ENCODE results near the gene ARHGAP33. TPM values are rescaled to one million over a fixed set of nuclear protein-coding genes. Genes with fewer than 3 reads are reported as not detected.

The ARHGAP33 gene
- total RNA-seq, 1 donor from 2014 or later, result 3.0 TPM

Other genes with a start within 250 kb of the ARHGAP33 start
- not detected for gene SBSN, start 247.3 kb upstream of the ARHGAP33 start, total RNA-seq
- gene GAPDHS, start 242.1 kb upstream of the ARHGAP33 start, total RNA-seq, result not detected
- gene TMEM147, start 229.9 kb upstream of the ARHGAP33 start, total RNA-seq, result 75.7 TPM
- not detected for gene ATP4A, start 211.9 kb upstream of the ARHGAP33 start, total RNA-seq
- not detected for gene PMIS2, start 189.4 kb upstream of the ARHGAP33 start, total RNA-seq
- gene HAUS5, start 162.8 kb upstream of the ARHGAP33 start, total RNA-seq, result 3.3 TPM
- 48.9 TPM for gene RBM42, start 146.5 kb upstream of the ARHGAP33 start, total RNA-seq
- 0.32 TPM for gene ETV2, start 133.8 kb upstream of the ARHGAP33 start, total RNA-seq
- 1,337 TPM for gene COX6B1, start 127.2 kb upstream of the ARHGAP33 start, total RNA-seq
- gene UPK1A, start 109.0 kb upstream of the ARHGAP33 start, total RNA-seq, result not detected
- not detected for gene ZBTB32, start 71.0 kb upstream of the ARHGAP33 start, total RNA-seq
- 16.3 TPM for gene KMT2B, start 57.6 kb upstream of the ARHGAP33 start, total RNA-seq
- gene IGFLR1, start 33.1 kb upstream of the ARHGAP33 start, total RNA-seq, result 2.9 TPM
- 22.6 TPM for gene U2AF1L4, start 30.1 kb upstream of the ARHGAP33 start, total RNA-seq
- gene PSENEN, start 29.9 kb upstream of the ARHGAP33 start, total RNA-seq, result 40.7 TPM
- 5.2 TPM for gene LIN37, start 27.0 kb upstream of the ARHGAP33 start, total RNA-seq
- 570 TPM for gene HSPB6, start 18.5 kb upstream of the ARHGAP33 start, total RNA-seq
- 5.9 TPM for gene PROSER3, start 17.4 kb upstream of the ARHGAP33 start, total RNA-seq
- gene PRODH2, start 37.3 kb downstream of the ARHGAP33 start, total RNA-seq, result not detected
- gene NPHS1, start 76.9 kb downstream of the ARHGAP33 start, total RNA-seq, result not detected
- not detected for gene KIRREL2, start 81.3 kb downstream of the ARHGAP33 start, total RNA-seq
- gene APLP1, start 93.0 kb downstream of the ARHGAP33 start, total RNA-seq, result 17.8 TPM
- gene NFKBID, start 125.0 kb downstream of the ARHGAP33 start, total RNA-seq, result 2.6 TPM
- 4.1 TPM for gene HCST, start 127.0 kb downstream of the ARHGAP33 start, total RNA-seq
- gene TYROBP, start 132.7 kb downstream of the ARHGAP33 start, total RNA-seq, result 28.3 TPM
- 6.1 TPM for gene LRFN3, start 160.8 kb downstream of the ARHGAP33 start, total RNA-seq
- 10.2 TPM for gene SDHAF1, start 219.6 kb downstream of the ARHGAP33 start, total RNA-seq
- gene SYNE4, start 233.2 kb downstream of the ARHGAP33 start, total RNA-seq, result 0.30 TPM
- 9.4 TPM for gene ALKBH6, start 238.6 kb downstream of the ARHGAP33 start, total RNA-seq